K562 (cell line): Measurements from ENCODE around the gene RNF167. TPM values are rescaled to one million over a fixed set of nuclear protein-coding genes. Genes with fewer than 3 reads are reported as not detected.

ENCODE experiments used
- ATAC-seq: fragments of 200-7000 bp; cut with Tn5 transposase; 3 replicates; pipeline ENCODE4 v1.9.1; 2020; ENCODE audit warnings: moderate library complexity
- BruUV-seq: library from RNA; stranded (reverse); fragments of 400-500 nt; replicated peaks from 2 replicates; lab custom pipeline; 2021; lab: Mats Ljungman, UMichigan
- CTCF ChIA-PET: fragments of 300-600 bp; formaldehyde crosslinking; extraction: SDS; loops from one replicate; lab custom pipeline; 2021; ENCODE audit warnings: low intra/inter-chr PET ratio; lab: Yijun Ruan, JAX
- POLR2A ChIA-PET: fragments of 300-600, 350-650 bp; sonication (Branson Sonifier 250); formaldehyde crosslinking; extraction: SDS; loops from one replicate; lab custom pipeline; 2021; ENCODE audit warnings: antibody characterized with exemption, inconsistent platforms; lab: Yijun Ruan, JAX
- DNase-seq, 4 experiments: peaks; one replicate each; pipeline versions ENCODE4 v3.0.0 to v3.0.0-alpha.2; 2011 to 2018; ENCODE audit warnings: low spot score in 3 of 4, mixed read lengths in 3 of 4; ENCODE audit errors: extremely low read depth in 1 of 4
- FAIRE-seq: peaks from 2 replicates; lab custom pipeline; 2011; peaks lifted over from hg19 to GRCh38; lab: Jason Lieb, UNC
- H2AFZ ChIP-seq: 2 replicates; pipeline ENCODE4 v1.6.0; 2011; ENCODE audit warnings: low read depth, low read length, control low read depth, inconsistent platforms
- H3K27ac ChIP-seq: fragments of 200-600 bp; 3 replicates; pipeline ENCODE4 v1.8.0; 2011; ENCODE audit warnings: low read depth, mild to moderate bottlenecking, control low read depth, inconsistent platforms, low read length, moderate library complexity, mixed read lengths; ENCODE audit errors: extremely low read depth
- H3K27me3 ChIP-seq, 2 experiments: fragments of 300-600 bp in 1 of 2; 2 replicates in 1 of 2; 3 replicates in 1 of 2; pipeline versions ENCODE4 v1.6.0 to v1.8.0; 2011; ENCODE audit warnings: inconsistent platforms in 2 of 2, low read length in 2 of 2, mild to moderate bottlenecking in 1 of 2, mixed read lengths in 1 of 2, moderate library complexity in 1 of 2; ENCODE audit not compliant: control insufficient read depth in 2 of 2, insufficient read depth in 2 of 2
- H3K36me3 ChIP-seq: fragments of 300-600 bp; 3 replicates; pipeline ENCODE4 v1.8.0; 2011; ENCODE audit warnings: mild to moderate bottlenecking, low read length, inconsistent platforms; ENCODE audit not compliant: control insufficient read depth, insufficient read depth
- H3K4me1 ChIP-seq, 2 experiments: fragments of 200-600 bp in 1 of 2; replicated peaks in 1 of 2; 2 replicates in 1 of 2; 3 replicates in 1 of 2; pipeline versions ENCODE4 v1.5.1 to v1.8.0; 2011; ENCODE audit warnings: inconsistent platforms in 2 of 2, low read length in 2 of 2, mild to moderate bottlenecking in 1 of 2, mixed read lengths in 1 of 2, moderate library complexity in 1 of 2; ENCODE audit not compliant: control insufficient read depth in 2 of 2, insufficient read depth in 2 of 2
- H3K4me2 ChIP-seq: 2 replicates; pipeline ENCODE4 v1.6.1; 2011; ENCODE audit warnings: low read length, control low read depth, inconsistent platforms, mixed read lengths; ENCODE audit not compliant: insufficient read depth
- H3K4me3 ChIP-seq: fragments of 200-600 bp; sonication (generic), shearing (Covaris generic); 2 replicates; pipeline ENCODE4 v1.5.1; 2016; ENCODE audit warnings: control low read depth, inconsistent platforms
- H3K79me2 ChIP-seq: fragments of 200-600 bp; 3 replicates; pipeline ENCODE4 v1.8.0; 2011; ENCODE audit warnings: low read length, inconsistent platforms; ENCODE audit not compliant: control insufficient read depth, insufficient read depth
- H3K9ac ChIP-seq, 2 experiments: 2 replicates each; pipeline versions ENCODE4 v1.6.0 to v1.6.1; 2011; ENCODE audit warnings: low read depth in 2 of 2, low read length in 2 of 2, control low read depth in 1 of 2, inconsistent platforms in 1 of 2, mild to moderate bottlenecking in 1 of 2, mixed read lengths in 1 of 2; ENCODE audit not compliant: insufficient read depth in 1 of 2
- H3K9me1 ChIP-seq: one replicate; pipeline ENCODE4 v1.6.0; 2011; ENCODE audit warnings: inconsistent platforms, mild to moderate bottlenecking, low read length, moderate library complexity; ENCODE audit not compliant: control insufficient read depth, insufficient read depth
- H3K9me3 ChIP-seq: replicated peaks from 2 replicates; pipeline ENCODE4 v1.5.1; 2011; ENCODE audit warnings: low read depth, low read length, inconsistent platforms; ENCODE audit not compliant: control insufficient read depth, insufficient read depth
- H4K20me1 ChIP-seq: replicated peaks from 2 replicates; pipeline ENCODE4 v1.6.1; 2011; ENCODE audit warnings: low read length, inconsistent platforms, mixed read lengths; ENCODE audit not compliant: control insufficient read depth, insufficient read depth
- CREBBP ChIP-seq: IDR thresholded peaks from one replicate; pipeline ENCODE4 v1.6.1; 2012; ENCODE audit warnings: low read depth, mild to moderate bottlenecking, control low read depth, inconsistent platforms, low read length
- KDM5B ChIP-seq: fragments of 200-600 bp; sonication (generic); IDR thresholded peaks from 2 replicates; pipeline ENCODE4 v1.6.1; 2012; ENCODE audit warnings: low read depth, mild to moderate bottlenecking, moderate library complexity, low read length, control low read depth, inconsistent platforms; ENCODE audit not compliant: insufficient replicate concordance
- ZBTB40 ChIP-seq, 2 experiments: fragments of 450-650 bp in 1 of 2; sonication (generic) in 1 of 2; formaldehyde crosslinking in 1 of 2; IDR thresholded peaks; 2 replicates each; pipeline versions ENCODE4 v1.7.1 to v1.9.0; 2016 to 2022; ENCODE audit warnings: inconsistent platforms in 1 of 2, mild to moderate bottlenecking in 1 of 2, missing genetic modification reagents in 1 of 2
- ZSCAN29 ChIP-seq: fragments of 450-650 bp; IDR thresholded peaks from 2 replicates; pipeline ENCODE4 v1.6.1; 2017
- WGBS: fragments of 100-300 bp; shearing (Covaris generic); methylation state at CpG from one replicate; pipeline ENCODE4 v1.1.6; 2016; ENCODE audit warnings: low coverage, mixed read lengths; ENCODE audit not compliant: insufficient coverage; ENCODE audit errors: missing lambda C conversion rate; 5-methylcytosine and 5-hydroxymethylcytosine counted together
- in situ Hi-C: fragments of 300-500 bp; cut with MboI; formaldehyde crosslinking; loops from 4 replicates; pipeline ENCODE4 v1.15.0; 2018; ENCODE audit warnings: inconsistent platforms, mixed read lengths
- intact Hi-C: fragments of 100-400 bp; cut with micrococcal nuclease; formaldehyde crosslinking; loops from 2 replicates; pipeline ENCODE4 v1.14.2; 2022
- polyA plus RNA-seq, 8 experiments: library from polyadenylated mRNA; depleted of rRNA in 4 of 8; stranded (reverse) in 5 of 8; unstranded in 3 of 8; fragments of >200 nt; fragmentation: Nextera tagmentation in 2 of 8; fragmentation: Illumina TruSeq in 1 of 8; extraction: Ambion mirVana in 2 of 8; extraction: Trizol in 1 of 8; gene quantifications; 2 replicates each; pipeline versions ENCODE4 v1.2.1 to v1.2.3, GENCODE V29; 2011 to 2014; ENCODE audit warnings: inconsistent platforms in 1 of 8, missing spikeins in 1 of 8
- total RNA-seq, 7 experiments: library from RNA; depleted of rRNA in 6 of 7; stranded (reverse); fragments of >200 nt in 6 of 7; fragmentation: Illumina TruSeq in 2 of 7; extraction: Trizol in 2 of 7; gene quantifications; 2 replicates each; pipeline versions ENCODE4 v1.2.1 to v1.2.3, GENCODE V29; 2011 to 2021; ENCODE audit warnings: low replicate concordance in 1 of 7

The RNF167 gene
- total and polyA plus RNA-seq, 9 of the 15 experiments (the other 6 are each of a cell fraction or from before 2014, with no cell fraction given) = 16.5 to 143 (median 45.5) TPM

GRCh38 chr17:4938688-4939545 is 1.2 kb upstream of the RNF167 start:
- H3K27ac ChIP-seq = peak overlapping the region; percentile 90
- peak overlapping the region; percentile 96 for H3K4me2 ChIP-seq
- H3K9ac ChIP-seq = peak overlapping the region; percentile 95 to 98
- peak; percentile 9 for TF ChIP-seq KDM5B
- TF ChIP-seq CREBBP = no peak
- TF ChIP-seq ZSCAN29 = 0 out of 2 replicates have a peak, but pooled peaks have one; percentile 12
- TF ChIP-seq ZBTB40 (IDR thresholded peaks at IDR 0.05) = 0 out of 2 replicates have a peak, but pooled peaks have one; percentile 28
- no peak for TF ChIP-seq ZBTB40 (CRISPR knock-in tag; IDR thresholded peaks at IDR 0.05)
- CTCF ChIA-PET = no interaction called here
- H3K9me3 ChIP-seq = no peaks in the 10 kb centered on the region
- no peaks in the 10 kb centered on the region for H3K27me3 ChIP-seq
- ATAC-seq = peak; percentile 1; the same call in 2 of the 3 replicates
- peak overlapping the region; percentile 64 for H2AFZ ChIP-seq
- peak overlapping the region; percentile 96 for H3K4me3 ChIP-seq
- in situ Hi-C loops (no loop called here), intact Hi-C loops (no loop called here)
- WGBS = 49% methylated on average over 16 of the region's 19 CpGs
- DNase-seq = peak in 2 of 4 experiments; percentile 7 to 25
- FAIRE-seq = no peak
- peaks cover 13 to 32% of the 10 kb centered on the region in 2 experiments; a peak in 4 of 5 replicates for H3K4me1 ChIP-seq
- POLR2A ChIA-PET = interaction anchor here (0.6 to 1.6 kb wide), 5 partner anchors 11 to 63 kb away, joined by 3 to 20 read pairs (median 3); partner anchors contain the start of genes ENO3 and PFN1
- no peaks in the 10 kb centered on the region for H4K20me1 ChIP-seq
- H3K36me3 ChIP-seq = peaks cover 52% of the 10 kb centered on the region
- TSS peak; percentile 21 for BruUV-seq
- H3K9me1 ChIP-seq = no peaks in the 10 kb centered on the region
- peaks cover 53% of the 10 kb centered on the region for H3K79me2 ChIP-seq
